ENCODE results near the gene KPNA5.
"Not testable (repeated sequence)": the region's sequence is repeated elsewhere in the genome, so short reads cannot be mapped to it uniquely, and the experiment has no call there.

Gene KPNA5

DNA sequence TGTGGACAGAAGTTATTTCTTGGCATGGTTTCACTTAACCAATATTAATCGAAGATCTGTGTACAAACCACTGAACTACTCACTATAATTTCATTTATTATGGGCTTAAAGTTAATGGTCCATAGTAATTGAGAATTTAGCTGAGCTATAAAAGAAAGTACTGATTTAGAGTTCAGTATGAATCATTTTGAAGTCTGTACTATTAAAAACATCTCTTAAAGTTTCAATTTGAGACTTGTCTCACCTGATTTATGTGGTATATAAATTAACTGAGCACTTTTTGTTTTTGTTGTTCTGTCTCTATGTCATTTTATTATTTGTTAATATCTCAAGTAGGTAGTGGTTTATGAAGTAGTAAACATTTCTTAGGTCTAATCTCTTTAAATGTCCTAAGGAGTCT lies 24.9 kb downstream of the KPNA5 start:
- no peak for FAIRE-seq

DNA sequence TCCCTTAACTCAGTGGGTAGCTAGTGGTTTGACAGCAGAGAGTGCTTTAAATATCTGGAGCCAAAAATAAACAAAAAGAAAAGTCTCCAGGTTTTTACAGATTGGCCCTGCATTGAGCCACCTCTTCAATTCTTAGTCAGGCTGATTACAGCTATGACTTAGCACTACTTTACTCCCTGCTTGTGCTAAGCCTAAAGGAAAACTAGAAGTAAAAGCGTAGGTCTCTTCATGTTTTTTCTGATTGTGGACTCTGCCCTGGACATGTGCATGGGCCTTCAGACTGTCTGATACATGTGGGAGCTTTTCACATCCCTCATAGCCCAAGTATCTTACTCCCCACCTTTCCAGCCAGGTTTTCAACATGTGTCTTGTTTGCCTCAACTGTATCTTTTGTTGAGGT lies 33.3 kb downstream of the KPNA5 start:
- FAIRE-seq: no peak

DNA sequence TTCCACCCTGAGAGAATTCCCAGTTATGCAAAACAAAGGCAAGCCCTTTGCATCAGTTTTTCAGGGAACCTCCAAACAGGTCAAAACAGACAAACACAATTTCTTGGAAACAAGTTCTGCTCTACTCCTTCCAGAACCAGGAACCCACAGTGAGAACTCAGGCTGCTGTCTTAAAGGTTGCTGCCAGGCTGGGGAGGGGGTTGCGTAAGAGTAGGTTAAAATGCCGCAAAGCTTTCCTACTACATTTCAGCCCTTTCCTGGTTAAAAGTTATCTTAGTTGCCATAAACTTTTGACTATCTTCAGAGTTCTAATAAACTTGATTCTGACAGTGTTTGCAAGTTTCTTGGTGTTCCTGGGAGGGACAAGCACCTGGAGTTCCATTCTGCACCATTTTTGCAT lies 33.8 kb downstream of the KPNA5 start:
- FAIRE-seq: no peak

DNA sequence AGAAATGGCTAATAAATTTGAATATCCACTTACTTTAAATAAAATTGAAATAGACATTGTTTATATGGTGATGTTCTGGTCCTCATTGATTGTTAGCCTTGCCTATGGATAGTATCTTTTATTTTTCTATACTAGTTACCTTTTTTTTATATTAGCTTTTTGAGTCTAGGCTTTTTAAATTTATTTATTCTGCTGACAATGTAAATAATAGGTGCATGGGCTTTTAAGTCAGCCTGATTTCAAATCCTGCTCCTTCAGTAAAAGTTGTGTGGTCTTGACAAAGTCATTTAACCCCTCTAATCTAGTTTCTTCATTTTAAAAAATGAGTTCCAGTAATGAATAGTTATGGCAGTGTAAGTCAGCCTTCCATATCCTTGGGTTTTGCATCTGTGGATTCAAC lies 45.9 kb downstream of the KPNA5 start:
- FAIRE-seq: peak; percentile 54

DNA sequence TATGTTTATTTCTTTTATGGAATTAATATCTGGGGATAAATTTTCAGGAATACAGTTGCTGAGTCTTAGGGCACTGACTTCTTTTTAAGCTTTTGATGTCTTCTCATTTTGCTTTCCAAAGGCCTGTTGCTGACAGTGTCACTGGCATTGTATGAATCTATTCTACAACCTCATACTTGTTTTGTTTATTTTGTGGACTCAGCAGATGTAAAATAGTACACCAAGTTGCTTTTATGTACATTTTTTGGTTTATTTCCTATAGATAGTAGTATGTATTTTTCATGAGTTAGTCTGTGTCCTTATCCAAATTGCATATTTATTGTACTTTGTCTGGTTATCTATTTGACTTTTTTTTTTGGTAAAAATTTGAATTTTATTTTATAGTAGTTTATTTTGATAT lies 49.5 kb downstream of the KPNA5 start:
- FAIRE-seq: no peak

DNA sequence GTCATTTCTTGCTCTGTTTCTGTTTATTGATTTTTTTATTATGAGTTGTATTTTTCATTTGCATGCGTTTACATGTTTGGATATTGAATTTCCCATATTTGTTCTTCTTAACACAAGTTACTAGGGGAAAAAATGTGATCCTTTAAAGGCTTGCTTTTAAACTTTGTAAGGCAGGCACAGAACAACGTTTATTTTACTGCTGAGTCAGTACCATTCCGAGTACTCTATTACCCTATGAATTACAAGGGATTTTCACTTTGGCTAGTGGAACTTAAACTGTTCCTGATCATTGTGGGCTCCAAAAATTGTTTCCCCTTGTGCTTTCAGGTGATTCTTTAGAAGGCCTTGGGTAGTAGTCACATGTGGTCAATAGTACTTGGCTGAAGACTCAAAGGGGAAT lies 56.0 kb downstream of the KPNA5 start:
- FAIRE-seq: no peak

DNA sequence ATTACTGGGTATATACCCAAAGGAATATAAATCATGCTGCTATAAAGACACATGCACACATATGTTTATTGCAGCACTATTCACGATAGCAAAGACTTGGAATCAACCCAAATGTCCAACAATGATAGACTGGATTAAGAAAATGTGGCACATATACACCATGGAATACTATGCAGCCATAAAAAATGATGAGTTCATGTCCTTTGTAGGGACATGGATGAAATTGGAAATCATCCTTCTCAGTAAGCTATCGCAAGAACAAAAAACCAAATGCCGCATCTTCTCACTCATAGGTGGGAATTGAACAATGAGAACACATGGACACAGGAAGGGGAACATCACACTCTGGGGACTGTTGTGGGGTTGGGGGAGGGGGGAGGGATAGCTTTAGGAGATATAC lies 59.5 kb downstream of the KPNA5 start:
- not testable (repeated sequence) for FAIRE-seq

DNA sequence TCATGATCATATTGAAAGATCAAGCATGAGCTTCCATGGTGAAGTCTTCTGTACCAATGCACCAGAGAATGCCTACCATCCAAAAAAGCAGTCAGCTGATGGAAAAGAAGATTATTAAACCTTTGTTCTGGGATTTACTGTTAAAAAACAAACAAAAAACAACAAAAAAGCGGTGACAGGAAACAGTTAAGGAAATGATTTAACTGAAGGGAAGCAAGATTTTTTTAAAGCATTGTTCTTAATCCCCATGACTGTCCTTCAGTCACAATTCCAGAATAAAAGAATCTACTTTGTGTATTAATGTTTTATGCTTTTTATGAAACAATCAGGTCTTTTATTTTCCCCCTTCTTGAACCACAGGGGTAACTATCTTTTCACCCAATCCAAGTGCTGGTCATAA lies 60.6 kb downstream of the KPNA5 start:
- no peak for FAIRE-seq

DNA sequence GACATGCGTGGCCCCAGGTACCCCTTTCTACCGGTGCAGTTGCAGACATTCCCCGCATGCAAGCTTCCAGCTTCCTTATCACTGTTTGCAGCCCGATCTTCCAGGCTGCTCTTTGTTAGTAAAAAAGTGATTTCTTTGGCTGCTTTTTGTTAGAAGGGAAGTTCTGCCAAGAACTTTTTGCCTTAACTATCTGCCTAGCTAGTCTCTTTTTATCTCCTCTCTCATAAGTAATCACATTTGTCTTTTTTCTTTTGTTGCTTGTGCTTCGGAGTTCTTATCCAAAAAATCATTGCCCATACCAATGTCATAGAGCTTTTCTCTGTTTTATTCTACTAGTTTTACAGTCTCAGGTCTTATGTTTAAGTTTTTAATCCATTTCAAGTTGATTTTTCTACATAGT lies 64.2 kb downstream of the KPNA5 start:
- FAIRE-seq: no peak

DNA sequence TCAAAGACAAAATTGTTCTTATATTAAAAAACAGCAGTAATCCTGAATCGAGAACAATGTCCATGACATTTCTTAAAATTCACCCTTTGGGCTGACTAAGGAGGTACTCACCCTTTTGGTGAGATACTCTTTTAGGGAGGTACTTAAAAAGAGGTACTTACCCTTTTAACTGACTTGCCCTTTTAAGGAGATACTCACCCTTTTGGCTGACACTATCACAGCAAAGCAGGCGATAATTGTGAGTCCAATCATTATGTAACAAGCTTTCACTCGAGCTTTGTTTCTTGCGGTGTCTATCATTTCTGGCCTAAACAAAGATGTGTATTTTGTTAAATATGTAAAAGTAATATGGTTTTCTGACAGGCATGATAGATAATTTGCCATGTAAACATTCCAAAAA lies 80.8 kb downstream of the KPNA5 start:
- FAIRE-seq: no peak

DNA sequence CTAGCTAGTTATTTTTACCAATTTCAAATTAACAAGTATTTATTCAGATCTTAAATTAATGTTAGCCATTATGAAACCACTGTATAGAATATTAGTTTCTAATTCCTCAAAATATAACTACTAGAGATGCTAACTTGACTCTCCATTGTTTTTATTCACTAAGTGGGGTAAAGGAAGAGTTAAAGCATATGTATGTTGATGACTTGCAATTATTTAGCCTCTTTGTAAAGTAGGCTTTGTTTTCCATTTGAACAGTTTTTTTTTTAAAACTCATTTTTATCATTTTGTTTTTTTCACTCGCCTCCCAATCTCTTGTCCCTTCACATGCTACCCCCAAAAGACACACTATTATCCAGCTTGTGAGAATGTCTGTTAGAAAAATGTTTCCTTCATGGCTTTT lies 81.2 kb downstream of the KPNA5 start:
- no peak for FAIRE-seq

DNA sequence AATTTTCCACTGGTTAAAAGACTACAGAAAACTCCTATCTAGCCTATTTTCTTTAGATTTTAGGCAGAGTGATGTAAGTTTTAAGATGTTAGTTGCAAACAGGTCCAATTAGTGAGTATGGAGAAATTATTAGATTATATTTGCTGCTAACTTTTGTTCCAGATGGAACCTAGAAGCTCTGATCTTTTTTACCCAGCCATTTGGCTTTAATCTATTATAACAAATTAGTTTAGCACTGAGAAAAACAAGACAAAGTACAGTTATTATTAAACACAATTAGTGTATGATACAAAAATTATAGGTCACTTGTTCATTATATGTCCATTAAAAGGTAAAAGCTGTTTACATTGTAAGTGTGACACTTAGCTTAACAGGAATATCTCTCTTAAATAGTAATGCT lies 82.0 kb downstream of the KPNA5 start:
- FAIRE-seq: peak; percentile 30

DNA sequence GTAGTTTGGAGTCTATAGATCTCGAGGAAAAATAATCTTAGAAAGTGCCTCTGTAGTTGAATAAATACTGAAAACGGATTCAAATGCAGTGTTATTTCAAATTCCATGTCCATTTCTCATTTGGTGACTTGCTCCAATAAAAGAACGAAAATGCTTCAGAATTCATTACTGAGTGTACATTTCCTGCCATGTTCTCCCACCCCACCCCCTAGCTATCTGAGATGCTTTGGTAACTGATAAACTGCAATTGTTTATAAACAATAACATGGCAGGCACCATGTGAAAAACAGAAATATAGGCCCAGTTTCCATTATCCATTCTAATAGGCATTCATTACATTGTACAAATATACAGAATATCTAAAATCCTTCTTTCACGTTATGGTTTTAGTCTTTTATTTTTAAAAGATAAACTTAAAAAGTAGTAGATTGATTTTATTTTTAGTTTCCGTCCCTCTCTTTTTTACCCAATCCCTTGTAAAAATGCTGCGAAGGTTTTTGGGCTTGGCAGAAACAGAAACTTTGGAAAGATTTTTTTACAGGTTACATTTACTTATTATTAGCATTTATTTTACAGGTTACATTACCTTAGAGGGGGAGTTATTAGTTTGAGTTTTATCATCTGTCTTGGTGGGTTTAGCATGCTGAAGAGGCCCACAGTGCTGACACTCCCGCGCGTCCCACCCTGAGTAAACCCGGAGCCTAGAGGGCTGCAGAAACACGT lies 83.1 kb downstream of the KPNA5 start:
- FAIRE-seq: no peak

DNA sequence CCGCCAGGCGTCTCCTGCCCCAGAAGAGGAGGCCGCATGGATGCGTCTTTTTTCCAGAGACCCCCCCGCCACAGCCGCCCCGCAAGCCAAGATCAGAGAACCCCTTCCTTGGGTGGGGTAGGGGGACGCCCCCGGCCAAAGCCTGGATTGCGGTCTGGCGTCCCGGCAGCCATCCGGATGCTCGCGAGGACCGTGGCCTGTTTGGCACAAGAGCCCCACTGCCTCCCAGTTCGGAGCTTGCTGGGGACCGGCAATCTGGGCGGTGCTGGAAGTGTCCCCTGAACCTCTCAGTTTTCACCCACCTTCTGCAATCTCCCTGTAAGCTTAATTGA lies 83.6 kb downstream of the KPNA5 start:
- no peak for FAIRE-seq

DNA sequence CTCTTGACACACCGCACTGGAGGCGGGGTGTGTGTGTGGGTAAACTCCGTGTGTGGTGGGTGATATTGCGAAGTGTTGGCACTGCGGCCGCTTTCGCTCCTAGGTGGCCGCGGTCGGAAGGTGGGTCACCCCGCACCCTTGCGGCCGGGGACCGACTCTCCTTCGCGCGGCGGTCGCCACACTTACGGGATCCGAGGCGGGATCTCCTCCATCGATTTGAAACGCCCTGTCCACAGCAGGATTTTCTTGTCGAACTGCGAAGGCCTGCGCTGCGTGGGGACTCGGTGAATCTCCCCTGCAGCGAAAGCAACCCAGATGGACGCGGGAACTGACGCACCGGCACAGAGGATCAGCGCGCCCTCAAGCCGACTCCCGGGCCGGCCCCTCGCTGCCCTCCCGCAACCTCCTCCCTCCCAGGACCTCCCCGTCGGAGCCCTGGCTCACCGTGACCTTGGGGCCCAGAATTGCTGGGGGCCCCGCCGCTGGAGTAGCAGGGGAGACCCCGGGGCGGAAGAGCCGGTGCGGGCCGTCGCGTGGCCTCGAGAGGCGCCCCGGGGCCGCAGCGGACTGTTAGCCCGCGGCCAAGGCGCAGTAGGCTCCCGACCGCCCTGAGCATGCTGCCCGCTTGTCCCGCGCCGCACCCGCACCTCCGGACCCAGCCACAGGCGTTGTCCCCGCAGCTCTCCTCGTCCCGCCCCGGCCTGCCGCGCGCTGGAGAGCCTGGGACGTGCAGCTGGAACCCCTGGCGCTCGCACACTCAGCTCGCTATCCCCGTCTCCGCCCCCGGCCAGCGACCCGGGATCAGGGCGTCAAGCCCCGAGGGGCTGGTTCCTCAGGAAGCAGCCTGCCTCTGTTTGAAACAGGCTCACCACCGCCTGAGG lies 84.2 kb downstream of the KPNA5 start, which contains the start of gene FAM162B:
FAM162B (minus strand) TSS at position 759 of the 881 bp plus-strand sequence; CDS start at position 616, 143 bp downstream.
- no peak for FAIRE-seq

DNA sequence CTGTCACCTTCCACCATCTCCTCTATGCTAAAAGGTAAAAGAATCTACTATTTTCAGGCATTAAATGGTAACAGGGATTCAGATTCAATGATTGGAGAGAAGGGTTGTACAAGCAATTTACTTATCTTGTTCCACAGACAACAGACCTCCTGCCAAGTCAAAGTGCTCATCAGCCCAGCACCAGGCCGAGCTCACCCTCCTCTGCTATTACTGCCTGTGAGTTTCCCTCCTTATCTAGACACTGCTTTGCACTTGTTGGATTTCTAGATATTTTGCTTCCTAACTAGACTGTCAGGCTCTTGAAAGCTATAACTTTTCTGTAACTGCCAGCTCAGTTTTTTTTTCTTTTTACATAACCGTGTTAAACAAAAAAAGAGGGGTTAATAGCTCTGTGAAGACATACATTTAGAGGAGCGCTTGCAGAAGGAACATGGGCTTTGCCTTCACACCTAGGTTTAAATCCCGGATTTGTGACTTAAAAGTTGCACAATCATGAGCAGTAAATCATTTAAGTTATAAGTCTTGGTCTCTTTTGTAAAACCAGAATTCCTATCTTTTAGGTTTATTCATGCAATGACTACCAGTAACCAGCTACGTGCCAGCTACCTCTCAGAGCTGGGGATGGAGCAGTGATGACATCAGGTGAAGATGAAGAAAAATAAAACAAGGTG lies 85.6 kb downstream of the KPNA5 start:
- no peak for FAIRE-seq

DNA sequence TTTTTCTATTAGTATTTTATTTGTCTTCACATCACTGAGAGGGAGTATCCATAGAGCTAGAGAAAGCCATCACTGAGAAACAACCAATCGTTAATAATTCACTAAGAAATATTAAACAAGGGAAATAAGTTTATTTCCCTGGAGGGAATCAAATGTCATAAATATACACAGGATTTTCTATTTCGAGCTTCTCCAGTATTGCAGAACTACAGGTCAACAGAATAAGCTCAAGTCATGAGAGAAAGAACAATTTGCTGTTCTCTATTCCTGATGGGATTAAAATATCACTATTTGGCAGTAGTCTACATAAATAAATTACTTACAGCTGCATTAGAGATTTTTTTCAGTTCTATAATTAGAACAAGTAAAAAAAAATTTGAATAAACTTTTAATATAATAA lies 86.7 kb downstream of the KPNA5 start:
- peak; percentile 21 for FAIRE-seq

DNA sequence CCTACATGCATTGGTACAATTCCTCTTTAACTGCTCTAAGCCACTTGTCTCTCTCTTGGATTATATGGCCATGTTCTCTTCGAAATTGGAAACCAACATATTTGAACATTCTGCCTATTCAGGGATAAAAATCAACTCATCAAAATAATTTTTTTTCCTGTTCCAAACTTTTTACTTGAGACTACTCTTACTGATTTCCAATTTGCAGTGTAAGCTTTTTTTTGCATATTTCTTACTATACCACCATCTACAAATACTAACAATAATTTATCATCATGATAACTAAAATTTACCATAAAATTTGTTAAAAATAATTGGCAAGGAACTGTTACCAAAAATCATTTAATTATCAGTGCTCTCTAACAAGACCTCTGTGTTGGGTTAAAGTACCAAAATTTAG lies 91.4 kb downstream of the KPNA5 start:
- no peak for FAIRE-seq

DNA sequence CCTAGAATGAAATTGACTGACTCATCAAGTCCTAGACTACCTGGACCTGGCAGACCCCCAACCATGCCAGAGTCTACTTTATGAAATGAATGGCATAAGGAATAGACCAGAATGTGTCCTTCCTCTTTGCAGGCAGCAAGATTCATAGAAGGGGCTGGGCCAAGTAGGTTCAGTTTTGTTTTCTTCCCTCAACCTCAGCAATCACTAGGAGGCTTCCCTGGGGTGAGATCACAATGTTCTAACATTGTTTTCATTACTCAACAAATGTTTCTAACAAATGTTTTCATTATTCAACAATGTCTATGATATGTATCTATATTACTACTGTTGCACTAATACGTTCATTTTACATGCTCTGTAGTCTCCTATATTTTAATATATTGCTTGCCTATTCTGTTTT lies 92.9 kb downstream of the KPNA5 start:
- FAIRE-seq: no peak

DNA sequence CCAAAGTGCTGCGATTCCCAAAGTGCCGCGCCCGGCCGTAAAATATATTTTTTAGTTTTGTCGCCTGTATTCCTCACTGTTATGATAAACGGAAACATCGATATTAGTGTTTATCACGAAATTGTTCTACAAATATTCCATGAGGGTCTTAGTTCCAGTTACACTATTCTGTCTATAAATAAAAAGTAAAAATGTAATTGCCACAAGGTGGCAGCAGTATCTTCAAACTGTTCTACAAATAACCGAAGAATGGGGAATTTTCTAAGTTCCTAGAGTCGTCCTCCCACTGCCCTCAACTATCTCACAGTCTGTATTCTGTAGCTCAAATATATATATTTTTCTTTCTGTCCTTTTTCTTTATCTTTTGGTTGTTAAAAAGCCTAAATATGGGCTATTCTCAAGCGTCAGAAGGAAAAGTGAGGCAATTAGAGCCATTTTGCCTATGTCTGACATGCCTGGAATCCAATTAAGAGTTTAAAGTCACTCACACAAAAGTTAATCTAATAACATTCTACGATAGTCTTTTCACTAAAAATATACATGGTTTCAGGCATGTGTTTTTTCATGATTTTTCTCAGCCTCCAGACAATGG lies 98.7 kb downstream of the KPNA5 start:
- peak; percentile 96 for FAIRE-seq

DNA sequence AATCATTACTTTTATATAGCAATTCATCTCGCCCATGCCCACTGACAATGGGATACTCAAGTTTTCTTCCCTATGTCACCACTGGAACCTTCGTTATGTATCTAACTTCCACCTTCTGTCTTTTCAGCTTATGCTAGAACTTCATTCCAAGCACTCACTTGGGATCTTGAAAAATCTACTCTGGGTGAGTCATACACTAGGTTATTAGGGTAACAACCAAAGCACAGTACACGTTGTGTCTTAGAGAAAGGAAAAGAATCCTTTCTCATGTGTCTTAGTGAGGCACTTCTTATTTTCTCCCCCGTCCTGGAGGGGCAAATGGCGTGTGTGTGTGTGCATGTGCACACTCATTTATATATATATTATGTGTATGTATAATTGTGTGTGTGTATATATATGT lies 102.8 kb downstream of the KPNA5 start:
- no peak for FAIRE-seq

All from G401.6 (cell line).